Rectal smooth muscle tissue (tissue), 1 donor: Measurements from ENCODE around the gene AJM1.

Source experiments
- H3K27ac ChIP-seq: one replicate; pipeline ENCODE4 v1.7.0; 2013; ENCODE audit warnings: low read depth, low read length, inconsistent platforms
- H3K27me3 ChIP-seq: one replicate; pipeline ENCODE4 v1.7.0; 2013; ENCODE audit warnings: low read length; ENCODE audit not compliant: control insufficient read depth, insufficient read depth
- H3K36me3 ChIP-seq: one replicate; pipeline ENCODE4 v1.7.0; 2013; ENCODE audit warnings: low read length; ENCODE audit not compliant: control insufficient read depth, insufficient read depth
- H3K4me1 ChIP-seq: one replicate; pipeline ENCODE4 v1.7.0; 2013; ENCODE audit warnings: low read length; ENCODE audit not compliant: control insufficient read depth, insufficient read depth
- H3K4me3 ChIP-seq: one replicate; pipeline ENCODE4 v1.7.0; 2013; ENCODE audit warnings: low read length
- H3K9ac ChIP-seq: one replicate; pipeline ENCODE4 v1.7.0; 2013; ENCODE audit warnings: low read length

Gene AJM1

GRCh38 chr9:136854113-136854841, 12.0 kb downstream of the AJM1 start:
- Histone ChIP-seq H3K9ac (no peak overlapping the region), H3K4me3 (no peak overlapping the region), H3K27ac (no peak overlapping the region), H3K4me1 (peaks cover 8% of the 10 kb centered on the region), H3K36me3 (peaks cover 7% of the 10 kb centered on the region), H3K27me3 (no peaks in the 10 kb centered on the region)

- Histone ChIP-seq H3K4me1 (peaks cover 9% of the 10 kb centered on the region), H3K27me3 (no peaks in the 10 kb centered on the region), H3K9ac (no peak overlapping the region), H3K27ac (no peak overlapping the region), H3K36me3 (peaks cover 7% of the 10 kb centered on the region), H3K4me3 (no peak overlapping the region)
Measured at GRCh38 chr9:136854842-136855460, 12.7 kb downstream of the AJM1 start.

- Histone ChIP-seq H3K4me1 (peaks cover 4% of the 10 kb centered on the region), H3K27ac (no peak overlapping the region), H3K27me3 (no peaks in the 10 kb centered on the region), H3K4me3 (no peak overlapping the region), H3K9ac (no peak overlapping the region), H3K36me3 (peaks cover 7% of the 10 kb centered on the region)
Measured at GRCh38 chr9:136855461-136856078, 13.3 kb downstream of the AJM1 start.

GRCh38 chr9:136856079-136856476, 13.8 kb downstream of the AJM1 start:
- H3K4me1 ChIP-seq: peaks cover 4% of the 10 kb centered on the region
- H3K27ac ChIP-seq: no peak overlapping the region

GRCh38 chr9:136856541-136857141, 14.4 kb downstream of the AJM1 start:
- Histone ChIP-seq H3K4me3 (no peak overlapping the region), H3K27me3 (no peaks in the 10 kb centered on the region), H3K27ac (no peak overlapping the region), H3K9ac (no peak overlapping the region), H3K36me3 (no peaks in the 10 kb centered on the region), H3K4me1 (peaks cover 4% of the 10 kb centered on the region)

More at GRCh38 chr9:136856079-136856476, 13.8 kb downstream of the AJM1 start:
- H3K4me3 ChIP-seq: no peak overlapping the region
- H3K36me3 ChIP-seq: peaks cover 3% of the 10 kb centered on the region
- no peaks in the 10 kb centered on the region for H3K27me3 ChIP-seq
- no peak overlapping the region for H3K9ac ChIP-seq

GRCh38 chr9:136857166-136857565, 14.9 kb downstream of the AJM1 start:
- H3K4me1 ChIP-seq: peaks cover 4% of the 10 kb centered on the region
- H3K27ac ChIP-seq: no peak overlapping the region
- H3K9ac ChIP-seq: no peak overlapping the region
- no peak overlapping the region for H3K4me3 ChIP-seq
- peaks cover 5% of the 10 kb centered on the region for H3K36me3 ChIP-seq
- no peaks in the 10 kb centered on the region for H3K27me3 ChIP-seq

- peak overlapping the region; percentile 68 for H3K27ac ChIP-seq
- peaks cover 4% of the 10 kb centered on the region for H3K4me1 ChIP-seq
- H3K36me3 ChIP-seq: peaks cover 11% of the 10 kb centered on the region
- H3K4me3 ChIP-seq: no peak overlapping the region
- H3K9ac ChIP-seq: no peak overlapping the region
- no peaks in the 10 kb centered on the region for H3K27me3 ChIP-seq
Measured at GRCh38 chr9:136857581-136858412, 15.5 kb downstream of the AJM1 start.

- Histone ChIP-seq H3K27me3 (no peaks in the 10 kb centered on the region), H3K36me3 (peaks cover 11% of the 10 kb centered on the region), H3K9ac (no peak overlapping the region), H3K27ac (peak overlapping the region; percentile 68), H3K4me3 (no peak overlapping the region), H3K4me1 (peaks cover 4% of the 10 kb centered on the region)
Measured at GRCh38 chr9:136858452-136858843, 16.2 kb downstream of the AJM1 start.

- peaks cover 4% of the 10 kb centered on the region for H3K4me1 ChIP-seq
- no peaks in the 10 kb centered on the region for H3K27me3 ChIP-seq
- peaks cover 16% of the 10 kb centered on the region for H3K36me3 ChIP-seq
- no peak overlapping the region for H3K4me3 ChIP-seq
- H3K27ac ChIP-seq: peak overlapping the region; percentile 68
- H3K9ac ChIP-seq: peak overlapping the region; percentile 21
Measured at GRCh38 chr9:136858844-136859757, 16.8 kb downstream of the AJM1 start.

- H3K27ac ChIP-seq: no peak overlapping the region
Measured at GRCh38 chr9:136860529-136860928, 18.3 kb downstream of the AJM1 start.

More at GRCh38 chr9:136860529-136860928, 18.3 kb downstream of the AJM1 start:
- Histone ChIP-seq H3K27me3 (no peaks in the 10 kb centered on the region), H3K9ac (no peak overlapping the region), H3K4me1 (peaks cover 10% of the 10 kb centered on the region), H3K36me3 (peaks cover 16% of the 10 kb centered on the region), H3K4me3 (no peak overlapping the region)
